Karpas-422 (cell line): ENCODE data around the gene ASPA. TPM values are rescaled to one million over a fixed set of nuclear protein-coding genes. Genes with fewer than 3 reads are reported as not detected.
A peak's percentile ranks its signal among the peaks of the same experiment; 100 is the strongest.
"Not testable (repeated sequence)": the region's sequence is repeated elsewhere in the genome, so short reads cannot be mapped to it uniquely, and the experiment has no call there.

Source experiments
- DNase-seq: peaks from one replicate; pipeline ENCODE4 v3.0.0-alpha.2; 2015
- H2AFZ ChIP-seq: fragments of 200-600 bp; sonication (generic); 2 replicates; pipeline ENCODE4 v1.6.1; 2014; ENCODE audit warnings: antibody characterized with exemption, low read length, mixed read lengths
- H3K27ac ChIP-seq: fragments of 200-600 bp; sonication (generic); 2 replicates; pipeline ENCODE4 v1.5.1; 2014; ENCODE audit warnings: mild to moderate bottlenecking, low read length, moderate library complexity
- H3K27me3 ChIP-seq: fragments of 200-600 bp; sonication (generic); 2 replicates; pipeline ENCODE4 v1.6.1; 2014; ENCODE audit warnings: low read length, mixed read lengths
- H3K36me3 ChIP-seq: fragments of 200-600 bp; sonication (generic); 2 replicates; pipeline ENCODE4 v1.6.1; 2014; ENCODE audit warnings: low read length, mixed read lengths; ENCODE audit not compliant: insufficient read depth
- H3K4me1 ChIP-seq: fragments of 200-600 bp; sonication (generic); 2 replicates; pipeline ENCODE4 v1.6.1; 2014; ENCODE audit warnings: mild to moderate bottlenecking, low read length, mixed read lengths
- H3K4me2 ChIP-seq: fragments of 200-600 bp; sonication (generic); 2 replicates; pipeline ENCODE4 v1.6.1; 2014; ENCODE audit warnings: low read length, low read depth, mild to moderate bottlenecking; ENCODE audit not compliant: poor library complexity, severe bottlenecking
- H3K4me3 ChIP-seq: fragments of 200-600 bp; sonication (generic); 2 replicates; pipeline ENCODE4 v1.5.1; 2014; ENCODE audit warnings: mild to moderate bottlenecking, antibody characterized with exemption, low read length, mixed read lengths
- H3K79me2 ChIP-seq: fragments of 200-600 bp; sonication (generic); 2 replicates; pipeline ENCODE4 v1.6.1; 2014; ENCODE audit warnings: mild to moderate bottlenecking, low read length, mixed read lengths
- H3K9ac ChIP-seq: fragments of 200-600 bp; sonication (generic); 2 replicates; pipeline ENCODE4 v1.6.0; 2014; ENCODE audit warnings: low read length
- H3K9me2 ChIP-seq: fragments of 200-600 bp; sonication (generic), shearing (Covaris generic); replicated peaks from 2 replicates; pipeline ENCODE4 v1.6.0; 2014; ENCODE audit warnings: mild to moderate bottlenecking, low read length, moderate library complexity; ENCODE audit not compliant: insufficient read depth
- H3K9me3 ChIP-seq: fragments of 300-700, 200-600 bp; sonication (generic); 2 replicates; pipeline ENCODE4 v1.6.1; 2014; ENCODE audit warnings: low read length, mixed read lengths
- H4K20me1 ChIP-seq: fragments of 200-600 bp; sonication (generic); 2 replicates; pipeline ENCODE4 v1.6.1; 2014; ENCODE audit warnings: mild to moderate bottlenecking, antibody characterized with exemption, low read length, low read depth; ENCODE audit not compliant: insufficient read depth
- total RNA-seq: library from RNA; depleted of rRNA; stranded (reverse); fragments of >200 nt; shearing (Covaris generic); gene quantifications from 2 replicates; pipeline ENCODE4 v1.2.3, GENCODE V29; 2014; ENCODE audit warnings: low replicate concordance; rRNA removed

Gene ASPA
- not detected in 2 replicates for total RNA-seq

- Histone ChIP-seq H3K79me2 (no peaks in the 10 kb centered on the region), H3K4me3 (peak within 1 kb of the TSS; percentile 48), H3K4me2 (peak within 1 kb of the TSS; percentile 61)
These were observed at the start of gene ASPA for GRCh38 chr17:3475812-3476610. Gene ASPA, plus strand, starts transcription at chr17:3475997. Its CDS starts 163 bp downstream, at chr17:3476160.

GRCh38 chr17:3433215-3433614 is 42.6 kb upstream of the ASPA start:
- not testable (repeated sequence) for H3K4me1 ChIP-seq, H3K36me3 ChIP-seq, H3K9me2 ChIP-seq, H3K27me3 ChIP-seq, H3K79me2 ChIP-seq, H2AFZ ChIP-seq, H3K4me2 ChIP-seq, H3K27ac ChIP-seq, H4K20me1 ChIP-seq, H3K9ac ChIP-seq, H3K9me3 ChIP-seq, H3K4me3 ChIP-seq
- peak; percentile 55 for DNase-seq

More at GRCh38 chr17:3475812-3476610, at the start of gene ASPA:
- H3K27ac ChIP-seq: no peak within 1 kb of the TSS
- H3K27me3 ChIP-seq: no peaks in the 10 kb centered on the region
- no peak within 1 kb of the TSS for H3K9ac ChIP-seq
- H3K36me3 ChIP-seq: no peaks in the 10 kb centered on the region
- no peaks in the 10 kb centered on the region for H4K20me1 ChIP-seq
- H3K9me2 ChIP-seq: no peaks in the 10 kb centered on the region
- H3K4me1 ChIP-seq: peaks cover 11% of the 10 kb centered on the region
- H3K9me3 ChIP-seq: no peaks in the 10 kb centered on the region
- peak within 1 kb of the TSS; percentile 60; the same call in 1 of the 2 replicates for H2AFZ ChIP-seq
- DNase-seq: no peak

- DNase-seq: no peak
- Histone ChIP-seq H3K4me1 (no peaks in the 10 kb centered on the region), H3K9me2 (no peaks in the 10 kb centered on the region), H3K4me3 (no peak within 1 kb of the TSS), H3K27me3 (no peaks in the 10 kb centered on the region), H3K27ac (no peak within 1 kb of the TSS), H3K9ac (no peak within 1 kb of the TSS), H4K20me1 (no peaks in the 10 kb centered on the region), H3K79me2 (no peaks in the 10 kb centered on the region), H2AFZ (no peak within 1 kb of the TSS), H3K36me3 (no peaks in the 10 kb centered on the region), H3K9me3 (no peaks in the 10 kb centered on the region), H3K4me2 (no peak within 1 kb of the TSS)
These were observed 42.1 kb upstream of the ASPA start, which contains the start of gene OR1E2 for GRCh38 chr17:3433741-3434140. Gene OR1E2, minus strand, starts transcription at chr17:3433841. Its CDS starts 0 bp downstream, at chr17:3433841.

GRCh38 chr17:3438368-3438767 is 37.4 kb upstream of the ASPA start:
- no peaks in the 10 kb centered on the region for H3K36me3 ChIP-seq
- H3K4me3 ChIP-seq: no peak overlapping the region
- no peaks in the 10 kb centered on the region for H3K9me3 ChIP-seq
- H3K27ac ChIP-seq: no peak overlapping the region
- no peaks in the 10 kb centered on the region for H3K27me3 ChIP-seq
- H2AFZ ChIP-seq: no peak overlapping the region
- no peak overlapping the region for H3K4me2 ChIP-seq
- H3K9ac ChIP-seq: no peak overlapping the region
- DNase-seq: no peak
- no peaks in the 10 kb centered on the region for H3K9me2 ChIP-seq
- H3K4me1 ChIP-seq: no peaks in the 10 kb centered on the region
- no peaks in the 10 kb centered on the region for H3K79me2 ChIP-seq
- no peaks in the 10 kb centered on the region for H4K20me1 ChIP-seq

DNA sequence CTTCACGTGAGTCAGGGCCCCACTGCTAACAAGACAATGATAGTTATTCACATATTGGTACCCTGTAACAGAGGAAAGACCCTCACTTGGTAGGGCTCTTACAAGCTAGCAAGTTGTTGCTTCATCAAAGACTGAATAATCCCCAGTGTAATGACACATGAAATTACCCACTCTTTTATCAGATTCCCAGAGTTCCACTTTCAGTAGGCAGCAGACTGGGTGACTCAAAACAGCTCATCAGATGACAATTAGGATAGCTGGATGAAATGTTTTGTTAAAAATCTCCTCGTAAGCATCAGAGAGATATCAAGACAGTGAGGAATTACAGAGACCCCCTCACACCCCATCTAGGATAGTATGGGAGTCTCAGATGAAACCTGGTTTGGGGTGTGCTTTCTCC is 35.3 kb upstream of the ASPA start:
- no peaks in the 10 kb centered on the region for H3K36me3 ChIP-seq
- H3K79me2 ChIP-seq: no peaks in the 10 kb centered on the region
- no peaks in the 10 kb centered on the region for H3K9me2 ChIP-seq
- no peak overlapping the region for H3K4me3 ChIP-seq
- DNase-seq: no peak
- no peak overlapping the region for H3K9ac ChIP-seq
- H3K27me3 ChIP-seq: no peaks in the 10 kb centered on the region
- H4K20me1 ChIP-seq: no peaks in the 10 kb centered on the region
- no peaks in the 10 kb centered on the region for H3K9me3 ChIP-seq
- H3K4me2 ChIP-seq: no peak overlapping the region
- no peaks in the 10 kb centered on the region for H3K4me1 ChIP-seq
- no peak overlapping the region for H2AFZ ChIP-seq
- H3K27ac ChIP-seq: no peak overlapping the region

DNA sequence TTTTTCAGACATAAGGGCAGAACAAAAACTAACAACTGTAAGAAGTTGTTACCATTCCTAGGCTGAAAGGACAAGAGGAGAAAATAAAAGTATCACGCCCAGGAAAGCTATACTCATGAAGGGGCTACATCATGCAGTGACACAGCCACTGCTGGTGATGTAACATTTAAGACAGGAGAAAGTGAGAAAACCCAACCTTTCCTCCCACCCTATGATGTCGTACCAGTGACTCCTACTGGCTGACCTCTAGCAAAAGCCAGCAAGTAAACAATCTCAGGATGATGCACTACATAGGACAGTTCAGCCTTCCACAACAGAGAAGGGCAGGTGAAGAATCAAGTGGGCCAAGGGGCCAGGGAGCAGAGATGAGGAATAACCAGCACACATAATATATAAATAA is 28.2 kb upstream of the ASPA start:
- no peaks in the 10 kb centered on the region for H3K9me2 ChIP-seq
- H3K36me3 ChIP-seq: no peaks in the 10 kb centered on the region
- H3K4me1 ChIP-seq: no peaks in the 10 kb centered on the region
- H3K27me3 ChIP-seq: no peaks in the 10 kb centered on the region
- H3K79me2 ChIP-seq: no peaks in the 10 kb centered on the region
- no peaks in the 10 kb centered on the region for H3K9me3 ChIP-seq
- peak; percentile 59 for DNase-seq
- H2AFZ ChIP-seq: no peak overlapping the region
- no peak overlapping the region for H3K27ac ChIP-seq
- H3K4me3 ChIP-seq: no peak overlapping the region
- H3K9ac ChIP-seq: no peak overlapping the region
- H4K20me1 ChIP-seq: no peaks in the 10 kb centered on the region
- H3K4me2 ChIP-seq: no peak overlapping the region

DNA sequence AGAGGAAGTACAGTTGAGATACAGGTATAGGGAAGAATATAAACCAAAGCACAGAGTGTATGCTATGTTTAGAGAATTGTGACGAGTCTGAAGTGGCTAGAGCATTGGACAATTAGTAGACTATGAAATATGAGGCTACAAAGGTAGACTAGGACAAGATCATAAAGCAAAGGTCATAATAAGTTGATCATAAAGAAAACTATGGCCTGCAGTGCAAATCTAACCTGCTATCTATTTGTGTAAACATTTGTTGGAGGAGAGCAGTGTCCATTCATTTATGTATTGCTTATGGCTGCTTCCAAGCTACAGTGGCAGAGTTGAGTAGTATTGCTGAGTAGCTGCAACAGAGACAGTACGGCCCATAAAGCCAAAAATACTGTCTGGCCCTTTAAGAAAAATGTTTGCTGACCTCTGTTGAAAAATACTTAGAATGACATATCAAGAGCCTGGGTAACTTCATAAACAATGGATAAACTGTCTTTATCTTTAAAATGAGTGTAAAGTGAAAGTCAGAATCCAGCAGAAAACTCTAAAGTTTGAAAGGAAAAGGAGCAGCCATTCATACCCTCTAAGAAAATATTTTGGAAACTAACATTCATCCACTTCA is 27.6 kb upstream of the ASPA start:
- Histone ChIP-seq H3K4me1 (no peaks in the 10 kb centered on the region), H3K36me3 (no peaks in the 10 kb centered on the region), H3K9me2 (no peaks in the 10 kb centered on the region), H4K20me1 (no peaks in the 10 kb centered on the region), H3K27ac (no peak overlapping the region), H3K27me3 (no peaks in the 10 kb centered on the region), H3K4me3 (no peak overlapping the region), H3K9me3 (no peaks in the 10 kb centered on the region), H2AFZ (no peak overlapping the region), H3K9ac (no peak overlapping the region), H3K4me2 (no peak overlapping the region), H3K79me2 (no peaks in the 10 kb centered on the region)
- DNase-seq: no peak

- not testable (repeated sequence) for H3K4me3 ChIP-seq, H2AFZ ChIP-seq, H3K36me3 ChIP-seq, H3K27me3 ChIP-seq, H3K79me2 ChIP-seq, H3K27ac ChIP-seq, DNase-seq, H3K9me3 ChIP-seq, H3K4me1 ChIP-seq, H3K9me2 ChIP-seq, H4K20me1 ChIP-seq, H3K9ac ChIP-seq, H3K4me2 ChIP-seq
These were observed 9.4 kb upstream of the ASPA start for GRCh38 chr17:3466355-3466754.
